ENCODE results near the gene VILL.

- no peak for TF ChIP-seq CTCF (IDR thresholded peaks at IDR 0.05; ENCODE audit: low read depth, low read length, missing input control)
- no peak for TF ChIP-seq ATF3 (IDR thresholded peaks at IDR 0.05)
- no peak for TF ChIP-seq RXRA (IDR thresholded peaks at IDR 0.05)
- TF ChIP-seq RAD21 (IDR thresholded peaks at IDR 0.05) = no peak
- TF ChIP-seq MAX (IDR thresholded peaks at IDR 0.05) = no peak
- TF ChIP-seq TAF1 (conservative IDR thresholded peaks at IDR 0.05) = no peak
- TF ChIP-seq ZBTB33 (IDR thresholded peaks at IDR 0.05) = no peak
- no peak for TF ChIP-seq SP1 (IDR thresholded peaks at IDR 0.05)
- TF ChIP-seq YY1 (IDR thresholded peaks at IDR 0.05) = no peak
These were observed 27.1 kb downstream of the VILL start for GRCh38 chr3:38017445-38018295.

All from liver (tissue), 3 donors.